Fibroblast of skin of abdomen (primary cell): ENCODE measurements around the gene NLRP10.
A peak's percentile ranks its signal among the peaks of the same experiment; 100 is the strongest.

ENCODE experiments used
- DNase-seq: peaks from one replicate; pipeline ENCODE4 v3.0.0-alpha.2; 2013

The NLRP10 gene

GRCh38 chr11:7973011-7973410 lies 7.8 kb upstream of the NLRP10 start:
- DNase-seq, result no peak

GRCh38 chr11:7971846-7972245 lies 6.6 kb upstream of the NLRP10 start:
- no peak for DNase-seq

- DNase-seq, result peak; percentile 57
These were observed 4.8 kb upstream of the NLRP10 start for GRCh38 chr11:7969756-7970646.

GRCh38 chr11:7968686-7969085 lies 3.4 kb upstream of the NLRP10 start:
- DNase-seq, result no peak

GRCh38 chr11:7967826-7968225 lies 2.6 kb upstream of the NLRP10 start:
- no peak for DNase-seq

GRCh38 chr11:7967097-7967496 lies 1.9 kb upstream of the NLRP10 start:
- no peak for DNase-seq

- DNase-seq, result peak; percentile 67
These were observed 374 bp downstream of the NLRP10 start for GRCh38 chr11:7964873-7965272.

- DNase-seq, result no peak
These were observed 986 bp downstream of the NLRP10 start for GRCh38 chr11:7964261-7964660.

GRCh38 chr11:7955191-7955590 lies 10.1 kb downstream of the NLRP10 start:
- DNase-seq, result no peak

GRCh38 chr11:7949934-7950333 lies 15.3 kb downstream of the NLRP10 start:
- no peak for DNase-seq

GRCh38 chr11:7944123-7944522 lies 21.1 kb downstream of the NLRP10 start:
- DNase-seq, result no peak

- no peak for DNase-seq
These were observed 23.6 kb downstream of the NLRP10 start, which contains the start of gene OR10A3 for GRCh38 chr11:7941608-7942007. Gene OR10A3 (minus strand): TSS chr11:7941708. CDS start chr11:7939520, 2,188 bp downstream.

- DNase-seq, result no peak
These were observed 24.1 kb downstream of the NLRP10 start for GRCh38 chr11:7941146-7941545.

- no peak for DNase-seq
These were observed 28.6 kb downstream of the NLRP10 start for GRCh38 chr11:7936615-7937014.

- DNase-seq, result no peak
These were observed 34.1 kb downstream of the NLRP10 start, which contains the start of gene OR10A6 for GRCh38 chr11:7931168-7931567. Gene OR10A6 (minus strand): TSS chr11:7931268. CDS start chr11:7928662, 2,606 bp downstream.

GRCh38 chr11:7927635-7928034 lies 37.6 kb downstream of the NLRP10 start:
- DNase-seq, result no peak

- DNase-seq, result no peak
These were observed 40.7 kb downstream of the NLRP10 start for GRCh38 chr11:7924536-7924935.

- DNase-seq, result no peak
These were observed 47.1 kb downstream of the NLRP10 start for GRCh38 chr11:7918141-7918540.
